IMR-90 (cell line): ENCODE results near the gene ZCCHC3. TPM values are rescaled to one million over a fixed set of nuclear protein-coding genes. Genes with fewer than 3 reads are reported as not detected.

Experiments
- ATAC-seq: fragments of 200-7000 bp; cut with Tn5 transposase; 2 replicates; pipeline ENCODE4 v1.9.1; 2020; ENCODE audit warnings: low read depth, mild to moderate bottlenecking, moderate library complexity
- BruUV-seq: library from RNA; stranded (reverse); fragments of 400-500 nt; replicated peaks from 2 replicates; lab custom pipeline; 2021; lab: Mats Ljungman, UMichigan
- CTCF ChIA-PET: fragments of 300-600 bp; formaldehyde crosslinking; extraction: SDS; loops from one replicate; lab custom pipeline; 2021; ENCODE audit warnings: antibody characterized with exemption; lab: Yijun Ruan, JAX
- POLR2A ChIA-PET: fragments of 300-600 bp; sonication (Branson Sonifier 250); formaldehyde crosslinking; loops from one replicate; lab custom pipeline; 2022; ENCODE audit warnings: antibody characterized with exemption; ENCODE audit not compliant: unreplicated experiment; lab: Charles Lee
- DNase-seq: peaks from one replicate; pipeline ENCODE4 v3.0.0; 2013
- H2AFZ ChIP-seq: replicated peaks from 2 replicates; pipeline ENCODE3; 2013; ENCODE audit warnings: low read length, mild to moderate bottlenecking; ENCODE audit not compliant: poor library complexity
- H2AK5ac ChIP-seq: 2 replicates; pipeline ENCODE4 v1.6.1; 2013; ENCODE audit warnings: low read depth, low read length, inconsistent platforms
- H2AK9ac ChIP-seq: replicated peaks from 2 replicates; pipeline ENCODE3; 2013; ENCODE audit warnings: mild to moderate bottlenecking, low read depth, low read length, moderate library complexity; ENCODE audit not compliant: poor library complexity
- H2BK120ac ChIP-seq: 2 replicates; pipeline ENCODE4 v1.6.1; 2013; ENCODE audit warnings: low read depth, low read length, inconsistent platforms
- H2BK15ac ChIP-seq: 3 replicates; pipeline ENCODE4 v1.6.1; 2013; ENCODE audit warnings: low read depth, low read length, inconsistent platforms
- H2BK20ac ChIP-seq: 2 replicates; pipeline ENCODE4 v1.6.1; 2013; ENCODE audit warnings: low read depth, mild to moderate bottlenecking, inconsistent platforms, low read length, moderate library complexity
- H2BK5ac ChIP-seq: 2 replicates; pipeline ENCODE4 v1.6.1; 2013; ENCODE audit warnings: mild to moderate bottlenecking, low read depth, low read length, inconsistent platforms; ENCODE audit not compliant: poor library complexity, severe bottlenecking
- H3K14ac ChIP-seq: replicated peaks from 2 replicates; pipeline ENCODE4 v1.6.1; 2013; ENCODE audit warnings: low read depth, low read length, inconsistent platforms
- H3K18ac ChIP-seq: 2 replicates; pipeline ENCODE4 v1.6.1; 2013; ENCODE audit warnings: low read depth, low read length, control low read depth
- H3K23ac ChIP-seq: 2 replicates; pipeline ENCODE4 v1.6.1; 2013; ENCODE audit warnings: low read depth, low read length, inconsistent platforms
- H3K27ac ChIP-seq: 2 replicates; pipeline ENCODE4 v1.5.1; 2013; ENCODE audit warnings: mild to moderate bottlenecking, control low read depth, low read length; ENCODE audit not compliant: insufficient read depth
- H3K27me3 ChIP-seq: 2 replicates; pipeline ENCODE4 v1.6.1; 2013; ENCODE audit warnings: low read length; ENCODE audit not compliant: control insufficient read depth, insufficient read depth
- H3K36me3 ChIP-seq: 2 replicates; pipeline ENCODE4 v1.6.1; 2013; ENCODE audit warnings: low read length, mixed read lengths; ENCODE audit not compliant: control insufficient read depth, insufficient read depth
- H3K4ac ChIP-seq: 2 replicates; pipeline ENCODE4 v1.6.1; 2013; ENCODE audit warnings: low read depth, low read length, inconsistent platforms
- H3K4me1 ChIP-seq: 2 replicates; pipeline ENCODE4 v1.6.1; 2013; ENCODE audit warnings: low read length, mixed read lengths; ENCODE audit not compliant: control insufficient read depth, insufficient read depth
- H3K4me2 ChIP-seq: 2 replicates; pipeline ENCODE4 v1.6.1; 2013; ENCODE audit warnings: low read depth, mild to moderate bottlenecking, control low read depth, low read length, moderate library complexity
- H3K4me3 ChIP-seq: 2 replicates; pipeline ENCODE4 v1.5.1; 2013; ENCODE audit warnings: low read depth, mild to moderate bottlenecking, control low read depth, low read length, moderate library complexity; ENCODE audit not compliant: insufficient read depth
- H3K56ac ChIP-seq: 2 replicates; pipeline ENCODE4 v1.6.1; 2013; ENCODE audit warnings: low read length, inconsistent platforms; ENCODE audit not compliant: insufficient read depth; ENCODE audit errors: extremely low read depth
- H3K79me1 ChIP-seq, 2 experiments: 2 replicates each; pipeline ENCODE4 v1.6.1; 2013; ENCODE audit warnings: low read length in 2 of 2, inconsistent platforms in 1 of 2, low read depth in 1 of 2
- H3K9ac ChIP-seq: 2 replicates; pipeline ENCODE4 v1.6.1; 2013; ENCODE audit warnings: low read depth, low read length, control low read depth
- H3K9me1 ChIP-seq: 2 replicates; pipeline ENCODE4 v1.6.1; 2013; ENCODE audit warnings: low read length, inconsistent platforms; ENCODE audit not compliant: insufficient read depth
- H3K9me3 ChIP-seq: 2 replicates; pipeline ENCODE4 v1.6.1; 2013; ENCODE audit warnings: low read length; ENCODE audit not compliant: control insufficient read depth, insufficient read depth
- H4K20me1 ChIP-seq: 2 replicates; pipeline ENCODE4 v1.6.1; 2013; ENCODE audit warnings: low read length, inconsistent platforms; ENCODE audit not compliant: insufficient read depth
- H4K5ac ChIP-seq: 2 replicates; pipeline ENCODE4 v1.6.1; 2013; ENCODE audit warnings: mild to moderate bottlenecking, low read depth, low read length, control low read depth
- H4K8ac ChIP-seq, 2 experiments: 2 replicates each; pipeline ENCODE4 v1.6.1; 2013; ENCODE audit warnings: low read depth in 2 of 2, low read length in 2 of 2, control low read depth in 1 of 2, inconsistent platforms in 1 of 2
- H4K91ac ChIP-seq: 2 replicates; pipeline ENCODE4 v1.6.1; 2013; ENCODE audit warnings: low read depth, low read length, inconsistent platforms; ENCODE audit not compliant: insufficient read depth
- MXI1 ChIP-seq: IDR thresholded peaks from 2 replicates; pipeline ENCODE4 v1.6.1; 2012; ENCODE audit warnings: low read depth, mild to moderate bottlenecking, low read length, moderate library complexity, borderline replicate concordance
- SMC3 ChIP-seq: fragments of 150-350 bp; IDR thresholded peaks from 2 replicates; pipeline ENCODE4 v1.6.1; 2016; ENCODE audit warnings: low read depth, mild to moderate bottlenecking, antibody characterized with exemption, low read length, moderate library complexity
- WGBS, 2 experiments: methylation state at CpG; one replicate each; pipeline versions ENCODE4 v1.1.5 to v1.1.7; 2013; ENCODE audit warnings: missing lambda C conversion rate in 2 of 2; ENCODE audit not compliant: insufficient read length in 1 of 2; ENCODE audit errors: extremely low coverage in 2 of 2; 5-methylcytosine and 5-hydroxymethylcytosine counted together
- dilution Hi-C: fragments of 300-500 bp; cut with HindIII; formaldehyde crosslinking; loops from one replicate; pipeline ENCODE4 v1.14.3; 2018; ENCODE audit warnings: low sequenced_read_pairs; ENCODE audit not compliant: unreplicated experiment
- in situ Hi-C: fragments of 300-500 bp; cut with MboI; formaldehyde crosslinking; loops from 3 replicates; pipeline ENCODE4 v1.14.3; 2019; ENCODE audit warnings: low sequenced_read_pairs, inconsistent platforms, mixed read lengths
- intact Hi-C: fragments of 100-400 bp; cut with micrococcal nuclease; formaldehyde crosslinking; loops from 2 replicates; pipeline ENCODE4 v1.10.0; 2022
- polyA plus RNA-seq, 3 experiments: library from polyadenylated mRNA; depleted of rRNA; stranded (reverse); fragments of >200 nt; gene quantifications; 2 replicates each; pipeline ENCODE4 v1.2.3, GENCODE V29; 2012; ENCODE audit warnings: low replicate concordance in 1 of 3
- total RNA-seq: library from RNA; depleted of rRNA; stranded (reverse); fragments of >200 nt; gene quantifications from 2 replicates; pipeline ENCODE4 v1.2.3, GENCODE V29; 2012

Gene ZCCHC3
- total and polyA plus RNA-seq, 2 of the 4 experiments (the other 2 are of a cell fraction), result 8.2 to 10.9 TPM

DNA sequence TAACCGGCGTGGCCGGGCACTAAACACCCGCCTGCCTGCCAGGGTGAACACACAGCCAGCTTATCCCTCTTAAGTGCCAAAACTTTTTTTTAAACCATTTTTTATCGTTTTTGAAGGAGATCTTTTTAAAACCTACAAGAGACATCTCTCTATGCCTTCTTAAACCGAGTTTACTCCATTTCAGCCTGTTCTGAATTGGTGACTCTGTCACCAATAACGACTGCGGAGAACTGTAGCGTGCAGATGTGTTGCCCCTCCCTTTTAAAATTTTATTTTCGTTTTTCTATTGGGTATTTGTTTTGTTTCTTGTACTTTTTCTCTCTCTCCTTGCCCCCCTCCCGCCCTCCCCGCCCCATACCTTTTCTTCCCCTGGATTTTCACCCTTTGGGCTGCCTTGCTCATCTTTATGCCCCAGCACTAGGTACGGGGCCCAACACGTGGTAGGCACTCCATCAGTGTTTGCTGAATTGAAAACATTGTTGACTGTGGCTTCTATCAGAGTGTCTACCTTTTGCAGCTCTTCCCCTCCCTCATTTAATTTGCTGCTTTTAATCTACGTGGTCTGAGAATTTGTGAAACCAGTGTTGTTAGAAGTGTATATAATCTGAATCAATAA is 1.5 kb downstream of the ZCCHC3 start:
- no peak overlapping the region for H2BK120ac ChIP-seq
- H2AFZ ChIP-seq, result peak overlapping the region; percentile 89
- peak overlapping the region; percentile 58 to 88; a peak in 2 of 4 replicates for H4K8ac ChIP-seq
- H2BK15ac ChIP-seq, result no peak overlapping the region
- peak overlapping the region; percentile 92 for H2BK5ac ChIP-seq
- DNase-seq, result no peak
- H3K27ac ChIP-seq, result peak overlapping the region; percentile 99
- peak overlapping the region; percentile 98 for H3K4ac ChIP-seq
- H3K4me1 ChIP-seq, result peaks cover 18% of the 10 kb centered on the region
- H4K20me1 ChIP-seq, result peaks cover 33% of the 10 kb centered on the region
- TF ChIP-seq SMC3 (no peak), MXI1 (peak; percentile 59; the same call in 1 of the 2 replicates)
- H4K91ac ChIP-seq, result 0 out of 2 replicates have a peak overlapping the region, but pooled peaks have one; percentile 71
- H3K9me3 ChIP-seq, result no peaks in the 10 kb centered on the region
- H3K23ac ChIP-seq, result peak overlapping the region; percentile 97
- H3K18ac ChIP-seq, result no peak overlapping the region
- H2AK9ac ChIP-seq, result peak overlapping the region; percentile 99
- peak overlapping the region; percentile 97 for H3K14ac ChIP-seq
- no CpG with 5 or more reads among the region's 15 CpGs for WGBS, 2 experiments
- H3K4me2 ChIP-seq, result peak overlapping the region; percentile 99
- H2AK5ac ChIP-seq, result peak overlapping the region; percentile 97
- POLR2A ChIA-PET, result no interaction called here
- H3K56ac ChIP-seq, result peak overlapping the region; percentile 41; the same call in 1 of the 2 replicates
- peak overlapping the region; percentile 90 for H3K9ac ChIP-seq
- intact Hi-C loops (no loop called here), in situ Hi-C loops (no loop called here), dilution Hi-C loops (no loop called here)
- H3K4me3 ChIP-seq, result peak overlapping the region; percentile 100
- BruUV-seq, result no TSS peak
- H2BK20ac ChIP-seq, result no peak overlapping the region
- H4K5ac ChIP-seq, result peak overlapping the region; percentile 86; the same call in 1 of the 2 replicates
- ATAC-seq, result no peak
- H3K79me1 ChIP-seq, result peaks cover 33 to 51% of the 10 kb centered on the region in 2 experiments
- CTCF ChIA-PET, result interaction anchor here (0.9 to 1.5 kb wide), 3 partner anchors 10 to 32 kb away, joined by 3 read pairs; no protein-coding TSS in a partner anchor
- peaks cover 22% of the 10 kb centered on the region for H3K9me1 ChIP-seq
- H3K27me3 ChIP-seq, result no peaks in the 10 kb centered on the region
- H3K36me3 ChIP-seq, result peaks cover 5% of the 10 kb centered on the region; the same call in 1 of the 2 replicates
